Caco-2 (cell line): ENCODE results near the gene STAG2. TPM values are rescaled to one million over a fixed set of nuclear protein-coding genes. Genes with fewer than 3 reads are reported as not detected.

Experiments used
- BruUV-seq: library from RNA; stranded (reverse); fragments of 400-500 nt; replicated peaks from 2 replicates; lab custom pipeline; 2021; lab: Mats Ljungman, UMichigan
- CTCF ChIA-PET: fragments of 300-600 bp; sonication (Branson Sonifier 250); formaldehyde crosslinking; loops from one replicate; lab custom pipeline; 2022; ENCODE audit warnings: antibody characterized with exemption; lab: Charles Lee
- POLR2A ChIA-PET: fragments of 300-600 bp; sonication (Branson Sonifier 250); formaldehyde crosslinking; loops from one replicate; lab custom pipeline; 2022; ENCODE audit warnings: antibody characterized with exemption; lab: Charles Lee
- DNase-seq, 2 experiments: peaks; one replicate each; pipeline versions ENCODE4 v3.0.0 to v3.0.0-alpha.2; 2020 to 2022
- H3K27me3 ChIP-seq: replicated peaks from 2 replicates; pipeline ENCODE4 v1.6.0; 2011; ENCODE audit warnings: low read length; ENCODE audit not compliant: control insufficient read depth, insufficient read depth
- H3K36me3 ChIP-seq: 2 replicates; pipeline ENCODE4 v1.5.1; 2011; ENCODE audit warnings: low read length; ENCODE audit not compliant: control insufficient read depth, insufficient read depth
- H3K4me1 ChIP-seq: fragments of 250-450 bp; sonication (Bioruptor Pico); 2 replicates; pipeline ENCODE4 v1.5.1; 2020; ENCODE audit warnings: mild to moderate bottlenecking
- H3K4me3 ChIP-seq: 2 replicates; pipeline ENCODE4 v1.5.1; 2011; ENCODE audit warnings: low read depth, mild to moderate bottlenecking, control low read depth, low read length
- H3K9me3 ChIP-seq: fragments of 250-450 bp; sonication (Bioruptor Pico); 2 replicates; pipeline ENCODE4 v1.5.1; 2020; ENCODE audit warnings: mild to moderate bottlenecking, moderate library complexity
- H3K27ac Mint-ChIP-seq: one replicate; pipeline ENCODE4 v1.8.0; 2022; ENCODE audit warnings: mixed read lengths; ENCODE audit not compliant: unreplicated experiment
- H3K27me3 Mint-ChIP-seq: one replicate; pipeline ENCODE4 v1.8.0; 2022; ENCODE audit warnings: mixed read lengths; ENCODE audit not compliant: insufficient read depth, unreplicated experiment
- H3K36me3 Mint-ChIP-seq: one replicate; pipeline ENCODE4 v1.8.0; 2022; ENCODE audit warnings: mild to moderate bottlenecking, mixed read lengths; ENCODE audit not compliant: insufficient read depth, unreplicated experiment
- H3K4me1 Mint-ChIP-seq: one replicate; pipeline ENCODE4 v1.8.0; 2022; ENCODE audit warnings: low read depth, mixed read lengths; ENCODE audit not compliant: unreplicated experiment
- H3K4me3 Mint-ChIP-seq: one replicate; pipeline ENCODE4 v1.8.0; 2022; ENCODE audit warnings: mild to moderate bottlenecking, moderate library complexity, mixed read lengths; ENCODE audit not compliant: unreplicated experiment
- H3K9me3 Mint-ChIP-seq: one replicate; pipeline ENCODE4 v1.8.0; 2022; ENCODE audit warnings: mixed read lengths; ENCODE audit not compliant: unreplicated experiment
- CTCF ChIP-seq, 2 experiments: fragments of 200-600 bp in 1 of 2; IDR thresholded peaks; 1 replicate in 1 of 2; 2 replicates in 1 of 2; pipeline versions ENCODE4 v1.5.1 to v1.8.0; 2011 to 2022; ENCODE audit warnings: antibody characterized with exemption in 1 of 2, control low read depth in 1 of 2, inconsistent platforms in 1 of 2, low read depth in 1 of 2, low read length in 1 of 2, mild to moderate bottlenecking in 1 of 2, moderate library complexity in 1 of 2; ENCODE audit not compliant: insufficient read depth in 1 of 2, severe bottlenecking in 1 of 2, unreplicated experiment in 1 of 2
- intact Hi-C: fragments of 100-400 bp; cut with micrococcal nuclease; formaldehyde crosslinking; loops from one replicate; pipeline ENCODE4 v1.10.0; 2022; ENCODE audit not compliant: unreplicated experiment
- total RNA-seq: library from RNA; stranded (reverse); gene quantifications from 2 replicates; pipeline ENCODE4 v1.2.3, GENCODE V29; 2022

STAG2 gene
- total RNA-seq, 1 experiment from 2014 or later = 65.1 TPM

GRCh38 chrX:123988423-123989111, 27.1 kb downstream of the STAG2 start:
- no TSS peak for BruUV-seq
- no peaks in the 10 kb centered on the region for H3K36me3 Mint-ChIP-seq
- intact Hi-C loops = no loop called here
- Histone ChIP-seq H3K36me3 (no peaks in the 10 kb centered on the region), H3K4me3 (no peak overlapping the region), H3K4me1 (peaks cover 20% of the 10 kb centered on the region), H3K27me3 (no peaks in the 10 kb centered on the region), H3K9me3 (no peaks in the 10 kb centered on the region)
- POLR2A ChIA-PET = no interaction called here
- no peak for TF ChIP-seq CTCF (IDR thresholded peaks at IDR 0.05; ENCODE audit: insufficient read depth in 1 of 2, low read depth in 1 of 2, low read length in 1 of 2, severe bottlenecking in 1 of 2, unreplicated experiment in 1 of 2)
- DNase-seq = peak; percentile 32 to 34
- CTCF ChIA-PET = no interaction called here
- H3K9me3 Mint-ChIP-seq = no peaks in the 10 kb centered on the region
- H3K4me1 Mint-ChIP-seq = peaks cover 16% of the 10 kb centered on the region
- H3K27ac Mint-ChIP-seq = peak overlapping the region; percentile 64
- peak overlapping the region; percentile 46 for H3K4me3 Mint-ChIP-seq
- H3K27me3 Mint-ChIP-seq = no peaks in the 10 kb centered on the region

- H3K4me3 Mint-ChIP-seq = peak overlapping the region; percentile 46
- ChIA-PET CTCF (no interaction called here), POLR2A (no interaction called here)
- Histone ChIP-seq H3K36me3 (no peaks in the 10 kb centered on the region), H3K9me3 (no peaks in the 10 kb centered on the region), H3K4me1 (peaks cover 20% of the 10 kb centered on the region), H3K4me3 (no peak overlapping the region), H3K27me3 (no peaks in the 10 kb centered on the region)
- BruUV-seq = no TSS peak
- H3K36me3 Mint-ChIP-seq = no peaks in the 10 kb centered on the region
- peak overlapping the region; percentile 64 for H3K27ac Mint-ChIP-seq
- no peaks in the 10 kb centered on the region for H3K9me3 Mint-ChIP-seq
- no peak for DNase-seq
- no peaks in the 10 kb centered on the region for H3K27me3 Mint-ChIP-seq
- peaks cover 16% of the 10 kb centered on the region for H3K4me1 Mint-ChIP-seq
- no peak for TF ChIP-seq CTCF (IDR thresholded peaks at IDR 0.05; ENCODE audit: insufficient read depth in 1 of 2, low read depth in 1 of 2, low read length in 1 of 2, severe bottlenecking in 1 of 2, unreplicated experiment in 1 of 2)
- intact Hi-C loops = no loop called here
These were observed 27.7 kb downstream of the STAG2 start for GRCh38 chrX:123989235-123989634.

GRCh38 chrX:123990169-123990568, 28.7 kb downstream of the STAG2 start:
- Histone ChIP-seq H3K4me3 (no peak overlapping the region), H3K27me3 (no peaks in the 10 kb centered on the region), H3K4me1 (peaks cover 20% of the 10 kb centered on the region), H3K9me3 (no peaks in the 10 kb centered on the region), H3K36me3 (no peaks in the 10 kb centered on the region)
- no TSS peak for BruUV-seq
- TF ChIP-seq CTCF (IDR thresholded peaks at IDR 0.05; ENCODE audit: insufficient read depth in 1 of 2, low read depth in 1 of 2, low read length in 1 of 2, severe bottlenecking in 1 of 2, unreplicated experiment in 1 of 2) = no peak
- H3K4me3 Mint-ChIP-seq = no peak overlapping the region
- H3K27ac Mint-ChIP-seq = no peak overlapping the region
- H3K27me3 Mint-ChIP-seq = no peaks in the 10 kb centered on the region
- ChIA-PET POLR2A (no interaction called here), CTCF (no interaction called here)
- H3K9me3 Mint-ChIP-seq = no peaks in the 10 kb centered on the region
- H3K4me1 Mint-ChIP-seq = peaks cover 16% of the 10 kb centered on the region
- intact Hi-C loops = no loop called here
- DNase-seq = no peak
- H3K36me3 Mint-ChIP-seq = no peaks in the 10 kb centered on the region
